Ureter (tissue), 1 donor: Measurements from ENCODE around the gene CDH4. TPM values are rescaled to one million over a fixed set of nuclear protein-coding genes. Genes with fewer than 3 reads are reported as not detected.

Source experiments
- DNase-seq: peaks from one replicate; pipeline ENCODE4 v3.0.0-alpha.2; 2020; ENCODE audit warnings: low spot score
- total RNA-seq: library from RNA; stranded (reverse); gene quantifications from one replicate; pipeline ENCODE4 v1.2.4, GENCODE V29; 2023
- donor health status: DM: yes; HTN: yes; CAD: no.

CDH4 gene
- total RNA-seq, 1 donor from 2014 or later: 0.26 TPM

DNA sequence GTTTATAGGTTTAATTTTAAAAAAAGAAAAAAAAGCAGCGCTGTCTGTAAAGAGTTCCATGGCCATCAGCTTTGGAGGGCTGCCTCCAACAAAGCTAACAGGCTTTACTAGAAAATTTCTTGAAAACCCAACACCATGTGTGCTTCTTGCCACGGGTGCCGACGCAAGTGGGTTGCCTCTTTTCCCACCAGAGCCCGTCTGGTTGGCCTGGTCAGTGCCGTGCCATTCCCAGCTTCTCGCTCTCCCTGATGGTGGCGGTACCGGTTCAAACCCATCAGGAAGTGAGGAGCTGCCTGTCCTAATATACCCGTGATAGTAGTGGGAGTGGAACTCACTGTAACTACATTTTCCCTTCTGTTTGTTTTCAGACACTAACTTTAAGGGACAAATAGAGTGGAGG, 73.7 kb downstream of the CDH4 start:
- DNase-seq: no peak

DNA sequence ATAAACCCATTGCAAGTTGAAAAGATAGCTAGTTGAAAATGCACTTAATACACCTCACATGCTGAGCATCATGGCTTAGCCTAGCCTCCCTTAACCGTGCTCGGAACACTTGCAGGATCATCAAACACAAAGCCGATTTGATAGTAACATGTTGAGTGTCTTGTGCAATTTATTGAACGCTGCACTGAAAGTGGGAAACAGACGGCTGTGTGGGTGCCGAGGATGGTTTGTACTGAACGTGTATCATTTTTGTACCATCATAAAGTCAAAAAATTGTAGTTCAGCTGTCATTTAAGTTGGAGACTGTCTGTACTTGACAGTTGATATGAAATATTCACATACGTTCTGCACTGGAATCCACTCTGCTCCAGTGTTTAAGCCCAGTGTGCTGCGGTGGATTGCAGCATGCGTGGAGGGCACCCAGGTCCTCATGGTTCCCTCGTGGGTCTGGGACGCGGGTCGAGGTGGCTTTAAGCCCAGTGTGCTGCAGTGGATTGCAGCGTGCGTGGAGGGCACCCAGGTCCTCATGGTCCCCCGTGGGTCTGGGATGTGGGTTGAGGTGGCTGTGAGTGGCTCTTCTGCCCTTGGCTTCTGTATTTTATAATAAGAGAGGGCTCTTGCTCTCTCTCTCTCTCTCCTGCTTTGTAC, 77.0 kb downstream of the CDH4 start:
- no peak for DNase-seq

DNA sequence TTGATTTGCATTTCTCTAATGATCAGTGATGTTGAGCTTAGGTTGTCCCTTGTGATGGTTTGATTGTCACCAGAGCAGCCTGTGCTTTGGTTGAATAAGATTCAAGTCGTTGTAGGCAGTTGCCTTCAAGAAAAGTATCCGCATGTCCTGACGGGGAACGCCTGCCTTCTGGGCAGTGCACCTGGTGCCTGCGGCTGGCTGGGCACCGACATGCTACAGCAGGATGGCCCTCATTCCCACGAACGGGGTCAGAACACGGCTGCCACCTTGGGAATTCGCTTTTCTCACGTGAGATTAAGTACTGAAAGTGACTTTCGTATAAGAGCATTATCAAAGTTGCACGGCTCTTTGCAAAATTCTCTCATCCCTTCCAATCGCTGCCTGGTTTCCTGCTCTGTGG, 78.4 kb downstream of the CDH4 start:
- DNase-seq: no peak

- no peak for DNase-seq
These were observed 79.5 kb downstream of the CDH4 start for GRCh38 chr20:61331543-61331942.

DNA sequence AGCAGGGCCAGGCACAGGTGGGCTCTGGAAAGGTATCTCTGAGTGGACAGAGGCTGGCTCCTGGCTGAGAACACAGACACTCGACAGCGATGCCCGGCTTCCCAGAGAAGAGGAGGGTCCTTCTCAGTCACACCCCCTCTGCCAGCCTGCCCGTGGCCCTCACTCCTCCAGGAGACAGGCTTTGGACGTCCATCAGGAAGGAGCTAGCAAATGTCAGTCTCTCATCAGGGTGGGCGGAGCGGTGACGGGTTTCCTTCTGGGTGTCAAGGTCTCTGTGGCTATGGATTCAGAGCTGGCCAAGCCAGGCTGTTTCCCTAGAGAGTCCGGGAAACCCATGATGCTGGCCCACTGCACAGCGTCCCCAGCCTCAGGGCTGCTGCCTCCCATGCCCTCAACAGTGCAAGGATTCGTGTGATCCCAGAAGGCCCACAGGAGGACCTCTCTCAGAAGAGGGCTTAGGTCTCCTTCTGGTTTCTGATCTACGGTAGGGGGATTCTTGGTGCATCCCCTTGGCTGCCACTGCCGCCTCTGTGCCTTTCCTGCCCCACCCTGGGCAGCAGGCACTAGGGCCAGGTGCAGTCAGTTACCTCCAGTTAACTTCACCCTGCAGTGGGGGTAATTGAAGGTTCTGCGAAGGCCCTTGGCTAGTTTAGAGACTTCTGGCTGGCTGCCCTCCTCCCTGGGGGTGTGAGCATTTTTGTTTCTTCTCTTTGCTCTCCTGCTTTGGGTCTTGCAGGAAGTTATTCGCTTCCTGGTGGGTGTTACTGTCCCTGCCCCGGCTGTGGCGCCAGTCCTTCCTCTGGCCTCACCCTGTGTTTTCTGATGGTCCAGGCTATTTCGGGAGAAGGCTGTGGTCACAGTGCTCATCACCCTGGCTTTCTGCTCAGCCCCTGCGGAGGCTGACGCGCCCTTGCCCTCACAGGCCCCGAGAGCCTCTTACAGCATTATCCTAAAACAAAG, 80.2 kb downstream of the CDH4 start:
- no peak for DNase-seq

GRCh38 chr20:61333484-61334108, 81.5 kb downstream of the CDH4 start:
- DNase-seq: no peak

DNA sequence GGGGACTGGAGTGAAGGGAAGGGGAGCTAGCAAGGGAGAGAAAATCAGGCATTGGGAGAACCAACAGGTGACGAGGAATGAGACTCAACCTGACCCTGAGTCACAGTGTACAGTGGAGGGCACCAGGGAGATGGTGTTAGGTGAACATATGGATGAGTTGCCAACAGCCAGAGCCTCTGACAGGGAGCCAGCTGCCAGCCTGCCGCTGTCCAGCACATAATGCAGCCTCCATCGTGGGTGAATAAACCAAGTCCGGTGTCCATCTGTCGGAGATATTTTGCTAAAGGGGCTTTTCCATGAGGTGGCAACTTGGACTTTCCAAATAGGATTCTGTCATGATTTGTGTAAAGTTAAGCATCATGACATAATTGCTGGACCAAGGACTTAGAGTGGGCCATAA, 88.1 kb downstream of the CDH4 start:
- DNase-seq: no peak

- no peak for DNase-seq
These were observed 89.5 kb downstream of the CDH4 start for GRCh38 chr20:61341605-61342004.

GRCh38 chr20:61343934-61344333, 91.9 kb downstream of the CDH4 start:
- no peak for DNase-seq

DNA sequence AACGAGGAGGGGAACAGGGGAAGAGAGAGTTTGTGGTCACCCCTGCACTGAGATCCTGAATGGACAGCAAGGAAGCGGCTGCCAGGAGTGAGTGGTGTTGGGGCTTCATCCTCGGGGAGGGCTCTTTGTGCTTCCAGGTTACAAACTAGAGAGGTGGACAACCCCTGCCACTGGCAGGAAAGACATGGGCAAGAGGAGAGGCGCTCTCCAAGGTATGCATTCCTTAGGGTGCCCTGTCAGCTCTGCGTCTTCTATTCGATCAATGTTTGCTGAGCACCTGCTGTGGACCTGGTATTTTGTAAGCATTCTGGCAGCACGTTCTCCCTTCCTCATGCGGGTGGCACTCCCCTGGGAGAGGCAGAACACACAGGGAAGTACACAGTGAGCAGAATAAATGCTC, 93.6 kb downstream of the CDH4 start:
- no peak for DNase-seq

GRCh38 chr20:61346996-61347395, 94.9 kb downstream of the CDH4 start:
- no peak for DNase-seq

DNA sequence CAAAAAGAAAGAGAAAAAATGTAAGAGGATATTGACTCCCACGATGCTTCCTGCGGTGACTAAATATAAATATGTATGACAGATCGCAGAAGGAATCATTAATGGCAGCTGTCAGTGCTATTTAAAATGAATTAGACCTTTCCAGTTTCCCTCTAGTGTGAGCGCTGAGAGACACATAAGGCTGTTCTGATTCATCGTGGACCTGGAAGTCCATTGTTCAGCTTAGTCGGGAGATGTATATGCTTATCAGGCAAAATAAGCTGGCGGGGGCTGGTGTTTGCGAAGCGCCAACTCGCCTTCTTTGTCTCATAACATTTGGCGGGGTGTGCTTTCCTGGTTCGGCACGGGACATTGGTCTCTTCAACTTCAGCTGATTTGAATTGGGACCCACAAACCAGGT, 95.4 kb downstream of the CDH4 start:
- no peak for DNase-seq

GRCh38 chr20:61349447-61350165, 97.5 kb downstream of the CDH4 start:
- DNase-seq: no peak

DNA sequence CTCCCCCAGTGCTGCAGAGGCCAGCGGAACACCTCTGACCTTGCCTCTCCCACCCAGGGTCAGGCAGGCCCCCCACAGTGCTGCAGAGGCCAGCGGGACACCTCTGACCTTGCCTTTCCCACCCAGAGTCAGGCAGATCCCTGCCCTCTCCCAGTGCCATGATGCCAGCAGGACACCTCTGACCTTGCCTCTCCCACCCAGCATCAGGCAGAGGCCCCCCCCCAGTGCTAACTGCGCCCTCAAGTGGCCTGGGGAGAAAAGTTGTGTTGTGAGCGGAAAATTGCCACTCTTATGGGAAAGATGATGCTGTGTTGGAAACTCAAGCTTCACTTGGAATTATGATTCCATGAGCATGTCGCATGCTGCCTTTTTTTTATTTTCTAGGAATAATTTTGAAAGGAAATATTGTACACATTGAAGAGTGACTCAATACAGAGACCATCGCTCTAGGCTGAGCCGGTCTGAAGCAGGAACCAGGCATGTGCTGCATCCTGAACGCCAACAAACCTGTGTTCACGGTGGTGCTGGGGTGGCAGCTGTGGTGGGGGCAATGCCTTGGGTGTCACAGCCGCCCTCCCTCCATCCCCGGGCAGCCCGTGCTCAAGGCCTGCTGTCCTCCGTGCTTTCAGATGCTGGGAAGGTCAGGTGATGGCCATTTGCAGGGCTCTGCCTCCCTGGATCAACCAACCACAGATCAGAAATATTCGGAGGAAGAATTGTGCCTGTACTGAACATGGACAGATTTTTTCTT, 98.6 kb downstream of the CDH4 start:
- no peak for DNase-seq

GRCh38 chr20:61352346-61353260, 100.5 kb downstream of the CDH4 start:
- DNase-seq: no peak

DNA sequence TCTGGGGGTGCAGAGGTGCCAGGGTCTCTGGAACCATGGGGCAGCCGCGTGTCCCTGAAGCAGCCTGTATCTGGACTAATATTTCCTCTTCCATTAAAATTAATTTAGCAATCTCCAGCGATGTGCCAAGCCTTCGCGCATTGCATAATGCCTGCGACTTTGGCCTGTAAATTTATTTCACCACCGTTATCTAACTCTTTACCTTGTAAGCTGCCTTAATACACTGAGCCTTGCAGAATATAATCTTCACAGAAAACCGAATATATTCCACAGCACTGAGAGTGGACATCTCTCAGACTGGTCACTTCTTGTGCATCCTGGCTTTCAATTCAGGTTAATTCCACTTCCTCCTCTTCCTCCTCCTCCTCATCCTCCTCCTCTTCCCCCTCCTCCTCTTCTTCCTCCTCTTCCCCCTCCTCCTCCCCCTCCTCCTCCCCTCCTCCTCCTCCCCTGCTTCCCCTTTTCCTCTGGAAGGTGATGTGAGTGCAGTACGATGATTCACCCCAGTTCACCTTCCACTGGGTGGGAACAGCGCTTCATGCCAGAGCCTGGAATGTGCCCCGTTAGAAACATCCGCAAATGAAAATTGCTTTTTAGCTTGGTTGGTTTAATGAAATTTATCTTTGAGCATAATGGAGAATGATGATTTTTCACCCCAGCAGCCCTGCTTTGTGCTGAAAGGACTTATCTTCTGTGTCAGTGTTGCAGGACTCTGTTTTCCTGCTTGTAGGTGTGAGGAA, 101.4 kb downstream of the CDH4 start:
- no peak for DNase-seq

DNA sequence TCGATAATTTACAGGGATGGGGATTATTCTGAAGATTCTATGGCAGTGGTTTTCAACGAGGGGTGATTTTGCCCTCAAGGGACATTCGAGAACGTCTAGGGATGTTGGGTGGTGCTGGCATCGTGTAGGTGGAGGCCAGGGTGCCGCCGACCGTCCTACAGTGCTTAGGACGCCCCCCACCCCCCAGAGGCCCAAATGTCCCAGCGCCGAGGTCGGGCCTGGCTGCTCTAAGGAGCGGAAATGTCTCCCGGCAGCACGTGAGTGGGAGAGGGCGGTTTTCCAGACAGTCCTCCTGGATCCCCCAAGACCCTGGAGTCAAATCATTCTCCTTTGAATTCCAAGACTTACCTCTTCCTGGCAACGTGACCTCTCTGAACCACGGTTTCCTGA, 101.9 kb downstream of the CDH4 start:
- no peak for DNase-seq

GRCh38 chr20:61354501-61354900, 102.4 kb downstream of the CDH4 start:
- no peak for DNase-seq

DNA sequence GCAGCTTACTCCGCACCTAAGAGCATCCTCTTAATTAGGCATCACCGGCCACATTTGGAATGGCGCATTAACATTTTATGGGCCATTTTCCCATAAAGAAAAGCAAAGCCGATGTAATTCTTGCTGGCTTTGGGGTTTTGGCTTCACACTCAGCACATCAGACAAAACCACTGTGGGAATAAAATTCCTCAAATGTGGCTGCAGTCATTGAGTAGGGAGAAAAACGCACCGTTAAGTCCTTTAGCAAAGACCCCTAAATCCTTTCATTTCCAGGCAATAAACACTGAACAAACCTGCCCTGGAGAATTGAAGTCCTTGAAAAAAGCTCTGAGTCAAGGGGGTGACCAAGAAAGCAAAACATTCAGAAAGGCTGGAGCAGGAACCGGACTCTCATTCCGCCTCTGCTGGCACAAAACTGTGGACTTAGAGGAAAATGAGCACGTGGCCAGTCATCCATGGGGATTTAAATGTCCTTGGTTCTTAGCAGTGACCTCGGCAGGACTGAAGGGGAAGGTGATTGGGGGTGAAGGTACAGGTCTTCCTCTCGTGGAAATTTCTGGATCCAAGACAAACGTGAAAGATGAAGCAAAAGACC, 102.9 kb downstream of the CDH4 start:
- no peak for DNase-seq
